HG02884 (cell line): ENCODE data around the gene C14orf93.

Source experiments
- ATAC-seq: cut with Tn5 transposase; IDR thresholded peaks from one replicate; pipeline ENCODE4 v1.9.1; 2021; ENCODE audit warnings: mild to moderate bottlenecking, moderate library complexity; ENCODE audit not compliant: unreplicated experiment

The C14orf93 gene, protein sequence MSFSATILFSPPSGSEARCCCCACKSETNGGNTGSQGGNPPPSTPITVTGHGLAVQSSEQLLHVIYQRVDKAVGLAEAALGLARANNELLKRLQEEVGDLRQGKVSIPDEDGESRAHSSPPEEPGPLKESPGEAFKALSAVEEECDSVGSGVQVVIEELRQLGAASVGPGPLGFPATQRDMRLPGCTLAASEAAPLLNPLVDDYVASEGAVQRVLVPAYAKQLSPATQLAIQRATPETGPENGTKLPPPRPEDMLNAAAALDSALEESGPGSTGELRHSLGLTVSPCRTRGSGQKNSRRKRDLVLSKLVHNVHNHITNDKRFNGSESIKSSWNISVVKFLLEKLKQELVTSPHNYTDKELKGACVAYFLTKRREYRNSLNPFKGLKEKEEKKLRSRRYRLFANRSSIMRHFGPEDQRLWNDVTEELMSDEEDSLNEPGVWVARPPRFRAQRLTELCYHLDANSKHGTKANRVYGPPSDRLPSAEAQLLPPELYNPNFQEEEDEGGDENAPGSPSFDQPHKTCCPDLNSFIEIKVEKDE

GRCh38 chr14:23009939-23010726 lies at the start of gene C14orf93:
TSS of gene C14orf93 (minus strand) at chr14:23010143. CDS start at chr14:22999023, 11,120 bp downstream.
- no peak for ATAC-seq

DNA sequence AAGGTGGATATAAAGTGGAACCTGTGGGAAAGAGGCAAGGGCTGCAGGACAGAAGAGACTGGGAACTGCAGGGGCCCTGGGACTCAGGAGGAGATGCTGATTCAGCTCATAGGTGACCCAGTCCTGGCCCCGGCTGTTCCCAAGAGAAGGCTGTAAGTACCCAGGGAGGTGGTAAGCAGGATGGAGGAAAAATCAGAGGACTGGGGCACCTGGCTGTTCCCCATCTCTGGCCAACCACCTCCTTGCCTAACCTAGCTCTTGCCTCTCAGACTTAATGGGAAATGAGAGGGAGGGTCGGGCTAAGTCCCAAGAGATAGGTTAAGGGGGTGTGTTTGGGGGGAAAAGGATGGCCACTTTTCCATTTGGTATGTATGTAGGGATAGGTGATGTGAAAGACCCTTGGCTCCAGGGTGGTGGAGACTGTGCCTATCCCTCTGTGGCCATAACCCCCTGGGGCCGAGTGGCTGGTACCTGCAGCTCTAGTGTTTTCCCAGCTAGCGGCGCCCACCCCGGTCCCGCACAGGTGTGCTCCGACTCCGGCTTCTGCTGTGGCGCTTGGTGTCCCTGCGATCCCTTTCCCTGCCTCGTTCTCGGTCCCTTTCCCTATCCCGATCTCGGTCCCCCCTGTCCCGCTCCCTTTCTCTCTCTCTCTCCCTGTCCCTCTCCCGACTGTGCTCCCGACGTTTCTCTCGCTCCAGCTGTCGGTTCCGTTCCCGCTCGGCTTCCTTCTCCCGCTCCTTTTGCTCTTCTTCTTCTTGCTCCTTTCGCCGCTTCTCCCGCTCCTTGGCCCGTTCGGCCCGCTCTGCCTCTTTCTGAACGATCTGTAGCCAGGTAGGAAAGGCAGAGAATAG lies 48.9 kb upstream of the C14orf93 start:
- no peak for ATAC-seq

GRCh38 chr14:23057757-23058653 lies 48.1 kb upstream of the C14orf93 start:
- peak; percentile 52 for ATAC-seq

GRCh38 chr14:23056956-23057756 lies 47.2 kb upstream of the C14orf93 start, which contains the start of gene CDH24:
TSS of gene CDH24 (minus strand) at chr14:23057520. CDS start at chr14:23055733, 1,787 bp downstream.
- peak; percentile 51 for ATAC-seq

DNA sequence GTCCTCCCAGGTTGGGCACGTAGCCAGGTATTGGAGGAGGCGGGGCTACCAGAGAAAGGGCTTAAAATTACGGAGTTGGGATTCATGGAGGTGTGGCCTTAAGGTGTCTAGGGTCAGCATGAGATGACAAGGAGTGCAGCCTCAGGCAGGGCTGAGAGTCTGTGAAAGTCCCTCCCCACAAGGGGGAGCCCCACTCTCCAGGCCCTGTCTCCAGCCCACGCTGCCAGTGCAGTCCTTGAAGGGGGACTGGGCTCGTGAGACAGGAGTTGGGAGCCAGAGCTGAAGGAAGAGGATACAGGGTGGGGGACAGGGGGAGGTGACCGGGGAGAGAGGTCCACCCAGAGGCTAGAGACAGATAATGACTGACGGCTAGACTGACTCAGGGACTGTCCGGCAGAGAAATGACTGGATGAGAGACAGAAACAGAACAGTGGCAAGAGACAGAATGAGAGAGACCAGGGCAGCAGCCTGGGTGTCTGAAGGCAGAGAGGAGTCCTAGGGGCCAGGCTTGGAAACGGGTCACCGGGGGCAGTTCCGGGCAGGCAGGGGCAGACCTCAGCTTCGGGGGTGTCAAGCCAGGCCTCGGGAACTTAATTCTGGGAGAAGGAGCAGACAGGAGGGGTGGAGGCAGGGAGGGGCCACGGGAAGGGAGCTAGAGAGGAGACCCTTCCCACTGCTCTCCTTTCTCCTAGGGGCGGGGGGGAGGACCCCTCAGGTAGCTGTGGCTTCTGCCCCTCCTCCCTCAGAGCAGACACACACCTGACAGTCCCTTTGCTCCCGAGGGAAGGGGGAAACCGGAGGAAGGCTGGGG lies 46.4 kb upstream of the C14orf93 start:
- ATAC-seq = peak; percentile 43

- no peak for ATAC-seq
Observed at GRCh38 chr14:23055621-23056144, 45.7 kb upstream of the C14orf93 start.

GRCh38 chr14:23055147-23055550 lies 45.2 kb upstream of the C14orf93 start:
- no peak for ATAC-seq

- ATAC-seq = no peak
Observed at GRCh38 chr14:23054000-23054811, 44.3 kb upstream of the C14orf93 start.

DNA sequence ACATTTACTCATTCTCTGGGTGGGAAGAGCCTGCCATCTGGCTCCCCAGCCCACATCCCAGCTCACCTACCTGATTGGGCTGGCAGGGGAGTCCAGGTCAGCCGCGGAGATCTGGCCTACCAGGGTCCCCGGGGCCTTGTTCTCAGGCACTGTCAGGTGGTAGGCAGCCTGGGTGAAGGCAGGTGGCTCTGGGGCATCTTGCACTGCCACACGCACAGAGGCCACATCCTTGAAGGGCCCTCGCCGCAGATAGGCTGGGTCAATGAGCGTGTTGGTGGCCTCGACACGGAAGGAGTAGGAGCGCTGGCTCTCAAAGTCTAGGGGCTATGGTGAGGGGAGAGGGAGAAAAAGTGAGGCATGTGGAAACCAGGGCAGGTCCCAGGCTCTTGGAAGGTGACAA lies 43.5 kb upstream of the C14orf93 start:
- no peak for ATAC-seq

GRCh38 chr14:23052671-23053070 lies 42.7 kb upstream of the C14orf93 start:
- ATAC-seq = no peak

- no peak for ATAC-seq
Observed at GRCh38 chr14:23052182-23052623, 42.3 kb upstream of the C14orf93 start.

DNA sequence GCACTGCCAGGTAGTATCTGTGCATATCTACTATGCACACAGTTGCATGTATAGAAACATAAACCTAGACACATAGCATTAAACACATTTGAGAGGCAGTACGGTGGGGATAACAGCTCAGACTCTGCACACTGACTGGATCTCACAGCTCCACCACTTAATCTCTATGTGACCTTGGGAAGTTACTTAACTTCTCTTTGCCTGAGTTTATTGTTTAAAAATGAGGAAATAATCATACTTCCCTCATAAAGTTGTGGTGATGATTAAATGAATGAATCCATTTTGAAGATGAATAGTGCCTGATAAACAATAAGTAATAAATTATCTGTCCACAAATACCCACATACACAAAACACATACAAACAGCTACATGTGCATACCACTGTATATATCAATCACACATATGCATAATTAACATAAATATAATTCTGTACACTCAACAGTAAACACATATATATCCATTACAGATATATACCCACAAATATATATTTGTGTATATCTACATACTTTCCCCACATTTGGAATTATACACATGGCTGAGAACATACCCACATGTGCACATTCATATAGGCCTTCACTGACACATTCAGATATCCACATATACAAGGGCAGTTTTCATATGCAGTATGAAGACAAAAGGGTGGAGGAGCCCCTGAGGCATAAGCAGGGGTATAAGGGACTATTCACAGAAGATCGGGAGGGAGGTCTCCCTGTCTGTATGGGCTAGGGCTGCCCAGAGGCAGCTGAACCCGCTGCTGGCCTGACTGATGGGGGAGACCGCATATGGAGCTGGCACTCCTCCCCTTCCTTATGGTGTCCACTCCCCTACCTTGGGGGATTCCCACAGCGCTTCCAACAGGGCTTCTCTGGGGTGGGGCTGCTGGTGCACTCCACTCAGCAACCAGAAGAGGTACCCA lies 41.5 kb upstream of the C14orf93 start:
- ATAC-seq = no peak

DNA sequence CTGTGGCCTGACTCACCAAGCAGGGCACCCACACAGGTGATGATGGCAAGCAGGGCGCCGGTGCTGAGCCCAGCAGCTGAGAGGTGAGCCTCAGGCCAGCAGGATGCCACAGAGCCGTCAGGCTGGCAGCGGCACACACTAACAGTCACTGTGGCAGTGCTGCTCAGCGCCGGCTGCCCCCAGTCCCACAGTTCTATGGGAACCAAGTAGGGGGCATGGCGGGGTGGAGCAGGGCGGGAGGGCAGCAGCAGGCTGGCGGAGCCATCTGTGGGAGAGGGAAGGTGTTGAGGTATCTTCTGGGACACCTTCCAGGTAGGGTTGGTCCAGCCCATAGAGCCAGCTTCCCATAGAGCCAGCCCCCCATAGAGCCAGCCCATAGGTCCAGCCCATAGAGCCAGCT lies 39.1 kb upstream of the C14orf93 start:
- no peak for ATAC-seq

GRCh38 chr14:23047751-23048693 lies 38.1 kb upstream of the C14orf93 start:
- no peak for ATAC-seq
